Naive thymus-derived CD4-positive, alpha-beta T cell (primary cell): Measurements from ENCODE around the gene SEMA3A. TPM values are rescaled to one million over a fixed set of nuclear protein-coding genes. Genes with fewer than 3 reads are reported as not detected.

ENCODE experiments used
- ATAC-seq: fragments of 150-1000 bp; cut with Tn5 transposase; 2 replicates; pipeline ENCODE4 v1.10.0; 2021; ENCODE audit warnings: mild to moderate bottlenecking, moderate library complexity
- CTCF ChIA-PET: fragments of 350-600 bp; sonication (Branson Sonifier 250); formaldehyde crosslinking; loops from one replicate; lab custom pipeline; 2021; ENCODE audit warnings: antibody characterized with exemption; lab: Charles Lee
- POLR2A ChIA-PET: fragments of 350-600 bp; sonication (Branson Sonifier 250); formaldehyde crosslinking; loops from one replicate; lab custom pipeline; 2021; ENCODE audit warnings: antibody characterized with exemption, inconsistent platforms; lab: Charles Lee
- DNase-seq, 9 donors: peaks; one replicate each; pipeline versions ENCODE4 v3.0.0 to v3.0.0-alpha.2; 2020 to 2022; ENCODE audit warnings: mixed read lengths in 1 of 9
- H3K27ac ChIP-seq: one replicate; pipeline ENCODE4 v1.7.0; 2013; ENCODE audit warnings: mild to moderate bottlenecking, low read depth, low read length, moderate library complexity
- H3K27me3 ChIP-seq, 2 donors: one replicate each; pipeline ENCODE4 v1.7.0; 2013; ENCODE audit warnings: low read length in 2 of 2, mild to moderate bottlenecking in 2 of 2, moderate library complexity in 2 of 2; ENCODE audit not compliant: control insufficient read depth in 2 of 2, insufficient read depth in 2 of 2
- H3K36me3 ChIP-seq, 3 experiments: 1 replicate in 2 of 3; 2 replicates in 1 of 3; pipeline ENCODE4 v1.7.0; 2013; ENCODE audit warnings: low read length in 3 of 3, mild to moderate bottlenecking in 3 of 3, moderate library complexity in 1 of 3; ENCODE audit not compliant: insufficient read depth in 3 of 3, control insufficient read depth in 2 of 3
- H3K4me1 ChIP-seq, 2 donors: one replicate each; pipeline ENCODE4 v1.7.0; 2013; ENCODE audit warnings: low read length in 2 of 2, mild to moderate bottlenecking in 2 of 2, moderate library complexity in 1 of 2; ENCODE audit not compliant: control insufficient read depth in 2 of 2, insufficient read depth in 2 of 2
- H3K4me3 ChIP-seq: 2 replicates; pipeline ENCODE4 v1.7.0; 2013; ENCODE audit warnings: mild to moderate bottlenecking, low read length
- H3K9me3 ChIP-seq, 3 experiments: 1 replicate in 2 of 3; 2 replicates in 1 of 3; pipeline ENCODE4 v1.7.0; 2013; ENCODE audit warnings: low read length in 3 of 3; ENCODE audit not compliant: control insufficient read depth in 2 of 3
- H3K27ac Mint-ChIP-seq, 9 donors: one replicate each; pipeline ENCODE4 v1.8.0; 2020 to 2022; ENCODE audit warnings: mixed read lengths in 9 of 9, mild to moderate bottlenecking in 8 of 9, moderate library complexity in 5 of 9, inconsistent platforms in 2 of 9
- H3K27me3 Mint-ChIP-seq, 5 donors: one replicate each; pipeline ENCODE4 v1.8.0; 2021 to 2022; ENCODE audit warnings: mixed read lengths in 5 of 5, mild to moderate bottlenecking in 1 of 5
- H3K36me3 Mint-ChIP-seq, 5 donors: one replicate each; pipeline ENCODE4 v1.8.0; 2020 to 2022; ENCODE audit warnings: mixed read lengths in 5 of 5, mild to moderate bottlenecking in 3 of 5, inconsistent platforms in 1 of 5
- H3K4me1 Mint-ChIP-seq, 7 donors: one replicate each; pipeline ENCODE4 v1.8.0; 2020 to 2022; ENCODE audit warnings: mixed read lengths in 7 of 7, mild to moderate bottlenecking in 3 of 7, inconsistent platforms in 1 of 7
- H3K4me3 Mint-ChIP-seq, 10 donors: one replicate each; pipeline ENCODE4 v1.8.0; 2020 to 2022; ENCODE audit warnings: mild to moderate bottlenecking in 10 of 10, mixed read lengths in 10 of 10, moderate library complexity in 6 of 10, inconsistent platforms in 2 of 10
- H3K9me3 Mint-ChIP-seq, 11 donors: one replicate each; pipeline ENCODE4 v1.8.0; 2020 to 2022; ENCODE audit warnings: mixed read lengths in 11 of 11, mild to moderate bottlenecking in 4 of 11, inconsistent platforms in 1 of 11, moderate library complexity in 1 of 11
- intact Hi-C, 2 donors: fragments of 100-400 bp; cut with micrococcal nuclease; formaldehyde crosslinking; loops; one replicate each; pipeline ENCODE4 v1.15.1; 2023
- polyA plus RNA-seq, 2 donors: library from polyadenylated mRNA; unstranded; fragments of 300-500 nt; fragmentation: Illumina TruSeq; gene quantifications; one replicate each; pipeline ENCODE4 v1.2.3, GENCODE V29; 2021
- total RNA-seq, 6 experiments: library from RNA in 5 of 6; stranded (reverse) in 5 of 6; gene quantifications; 1 replicate in 5 of 6; 2 replicates in 1 of 6; pipeline ENCODE4 v1.2.3 and lab custom pipeline; 2021 to 2026

The SEMA3A gene
- total and polyA plus RNA-seq, 7 experiments from 2014 or later, result 0.29 to 3.0 (median 1.3) TPM

DNA sequence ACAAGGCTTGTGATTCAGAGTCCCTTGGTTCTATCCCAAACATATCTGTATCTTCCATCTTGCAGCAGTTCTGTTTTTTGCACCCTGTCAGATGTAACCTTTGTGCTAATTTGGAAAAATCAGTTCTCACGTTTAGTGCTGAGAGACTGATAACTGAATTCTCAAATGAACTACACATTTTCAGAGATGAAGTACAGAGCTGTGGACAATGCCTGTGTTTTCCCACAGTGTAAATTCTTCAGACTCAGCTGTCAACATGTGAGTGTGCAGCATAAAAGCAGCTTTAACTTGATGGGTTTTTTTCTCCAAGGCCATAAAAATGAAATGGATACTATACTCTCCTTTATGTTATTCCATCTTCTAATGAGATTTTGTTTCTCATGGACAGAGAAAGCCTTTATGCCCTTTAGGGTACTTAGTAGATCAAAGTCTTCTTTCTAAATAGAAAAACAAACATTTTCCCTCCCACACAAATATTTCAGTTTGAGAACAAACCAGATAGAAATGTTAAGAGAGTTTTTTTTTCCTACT, 150.9 kb downstream of the SEMA3A start:
- Mint-ChIP-seq H3K36me3 (no peaks in the 10 kb centered on the region), H3K4me3 (no peak overlapping the region), H3K9me3 (no peaks in the 10 kb centered on the region), H3K27me3 (peaks cover 0 to 12% (median 0%) of the 10 kb centered on the region in 5 donors), H3K4me1 (peaks cover 0 to 5% (median 0%) of the 10 kb centered on the region in 7 donors), H3K27ac (no peak overlapping the region)
- no peaks in the 10 kb centered on the region for H3K36me3 ChIP-seq
- H3K4me3 ChIP-seq, result no peak overlapping the region
- intact Hi-C loops, result no loop called here
- no peak for DNase-seq
- ChIA-PET POLR2A (no interaction called here), CTCF (no interaction called here)
- H3K9me3 ChIP-seq, result no peaks in the 10 kb centered on the region
- ATAC-seq, result no peak
- H3K27me3 ChIP-seq, result no peaks in the 10 kb centered on the region
- no peaks in the 10 kb centered on the region for H3K4me1 ChIP-seq
- no peak overlapping the region for H3K27ac ChIP-seq

DNA sequence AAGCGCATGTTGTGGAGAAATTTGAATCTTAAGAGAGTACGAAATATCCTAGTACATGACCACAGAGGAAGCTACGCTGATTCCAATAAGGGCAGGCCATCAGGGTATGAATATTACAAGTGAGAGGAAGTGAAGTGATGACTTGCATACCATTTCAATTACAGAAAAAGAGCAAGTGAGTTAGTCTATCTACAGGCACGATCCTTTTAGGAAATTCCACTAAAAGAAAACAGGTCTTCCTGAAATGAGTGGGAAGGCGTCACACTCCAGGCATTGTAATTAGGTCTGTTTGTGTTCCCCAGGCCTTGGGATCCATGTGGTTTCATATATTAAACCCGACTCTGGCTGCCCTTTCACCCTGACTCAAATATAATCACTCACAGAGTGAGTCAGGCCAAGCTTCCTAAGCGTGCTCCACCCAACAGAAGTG, 152.5 kb downstream of the SEMA3A start:
- ATAC-seq (no peak), DNase-seq (no peak)
- ChIA-PET CTCF (no interaction called here), POLR2A (no interaction called here)
- Histone ChIP-seq H3K4me1 (no peaks in the 10 kb centered on the region), H3K27ac (no peak overlapping the region), H3K4me3 (no peak overlapping the region), H3K27me3 (no peaks in the 10 kb centered on the region), H3K9me3 (no peaks in the 10 kb centered on the region), H3K36me3 (no peaks in the 10 kb centered on the region)
- Mint-ChIP-seq H3K36me3 (no peaks in the 10 kb centered on the region), H3K9me3 (no peaks in the 10 kb centered on the region), H3K4me3 (no peak overlapping the region), H3K27me3 (peaks cover 0 to 12% (median 0%) of the 10 kb centered on the region in 5 donors), H3K4me1 (peaks cover 0 to 5% (median 0%) of the 10 kb centered on the region in 7 donors), H3K27ac (no peak overlapping the region)
- intact Hi-C loops, result no loop called here

DNA sequence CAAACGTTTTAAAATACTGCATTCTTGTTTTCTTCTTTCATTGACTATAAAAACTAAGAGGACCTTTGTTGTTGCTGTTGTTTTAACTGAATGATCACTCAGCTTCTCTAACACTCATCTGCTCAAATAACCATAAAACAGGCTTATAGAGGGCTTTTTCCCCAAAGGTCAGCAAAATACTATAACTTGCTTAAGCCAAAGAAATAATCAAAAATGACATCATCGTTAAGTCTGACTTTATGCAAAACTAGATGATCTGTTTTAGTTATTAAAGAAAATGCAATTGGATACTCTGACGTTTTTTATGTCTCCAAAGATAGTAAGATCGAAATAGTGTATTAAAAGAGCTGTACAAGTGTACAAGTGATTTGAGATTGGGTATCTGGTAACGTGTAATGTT, 152.9 kb downstream of the SEMA3A start:
- H3K36me3 ChIP-seq, result no peaks in the 10 kb centered on the region
- ChIA-PET POLR2A (no interaction called here), CTCF (no interaction called here)
- H3K4me1 ChIP-seq, result no peaks in the 10 kb centered on the region
- no peak overlapping the region for H3K27ac Mint-ChIP-seq
- H3K27me3 Mint-ChIP-seq, result peaks cover 0 to 10% (median 0%) of the 10 kb centered on the region in 5 donors
- no peaks in the 10 kb centered on the region for H3K9me3 ChIP-seq
- H3K4me3 ChIP-seq, result no peak overlapping the region
- H3K4me1 Mint-ChIP-seq, result peaks cover 0 to 5% (median 0%) of the 10 kb centered on the region in 7 donors
- H3K36me3 Mint-ChIP-seq, result no peaks in the 10 kb centered on the region
- no peak overlapping the region for H3K4me3 Mint-ChIP-seq
- no peak for DNase-seq
- no peaks in the 10 kb centered on the region for H3K27me3 ChIP-seq
- no peaks in the 10 kb centered on the region for H3K9me3 Mint-ChIP-seq
- intact Hi-C loops, result no loop called here
- no peak for ATAC-seq
- no peak overlapping the region for H3K27ac ChIP-seq

DNA sequence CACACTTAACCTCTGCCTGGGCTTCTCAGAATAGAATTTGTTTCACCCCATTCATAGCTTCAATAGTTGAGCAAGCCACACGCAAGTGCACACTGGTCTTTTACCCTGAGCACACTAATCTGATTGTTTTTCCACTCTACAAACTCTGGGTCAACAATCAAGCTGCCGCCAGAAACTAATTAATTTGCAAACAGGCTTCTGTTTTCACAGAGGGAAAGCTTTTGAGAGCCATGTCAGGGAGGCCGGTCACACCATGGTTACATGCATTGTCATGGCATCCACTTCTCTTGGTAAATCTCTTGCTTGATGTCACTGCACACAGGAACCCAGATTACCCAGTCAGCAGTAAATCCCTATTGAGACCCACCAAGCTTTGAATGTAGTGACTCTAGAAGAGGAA, 154.2 kb downstream of the SEMA3A start:
- intact Hi-C loops, result no loop called here
- Mint-ChIP-seq H3K9me3 (no peaks in the 10 kb centered on the region), H3K27ac (no peak overlapping the region), H3K27me3 (peaks cover 0 to 5% (median 0%) of the 10 kb centered on the region in 5 donors), H3K4me1 (peaks cover 0 to 5% (median 0%) of the 10 kb centered on the region in 7 donors), H3K36me3 (no peaks in the 10 kb centered on the region), H3K4me3 (no peak overlapping the region)
- CTCF ChIA-PET, result no interaction called here
- POLR2A ChIA-PET, result no interaction called here
- DNase-seq, result no peak
- Histone ChIP-seq H3K4me3 (no peak overlapping the region), H3K4me1 (no peaks in the 10 kb centered on the region), H3K27ac (no peak overlapping the region), H3K36me3 (no peaks in the 10 kb centered on the region), H3K27me3 (no peaks in the 10 kb centered on the region), H3K9me3 (no peaks in the 10 kb centered on the region)
- no peak for ATAC-seq

DNA sequence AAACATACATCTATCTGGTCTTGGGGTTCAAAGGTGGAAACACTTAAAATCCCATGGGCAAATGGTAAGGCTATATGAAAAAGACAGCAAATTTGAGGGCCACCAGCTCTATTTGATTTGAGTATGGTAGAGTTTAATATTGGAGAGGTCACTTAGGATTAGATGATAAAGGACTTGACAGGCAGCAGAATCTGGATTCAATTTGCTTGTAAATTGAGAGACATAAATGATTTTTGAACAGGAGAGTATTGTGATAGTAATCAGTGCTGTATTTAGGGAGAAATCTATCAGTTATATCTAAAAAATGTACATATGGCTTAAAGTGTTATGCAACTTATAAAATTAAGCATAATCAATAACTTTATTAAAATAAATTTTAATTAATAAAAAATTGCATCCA, 155.2 kb downstream of the SEMA3A start:
- Mint-ChIP-seq H3K27ac (no peak overlapping the region), H3K4me1 (peaks cover 0 to 5% (median 0%) of the 10 kb centered on the region in 7 donors), H3K9me3 (no peaks in the 10 kb centered on the region), H3K4me3 (no peak overlapping the region), H3K36me3 (no peaks in the 10 kb centered on the region), H3K27me3 (peaks cover 0 to 5% (median 0%) of the 10 kb centered on the region in 5 donors)
- no peak overlapping the region for H3K27ac ChIP-seq
- no peaks in the 10 kb centered on the region for H3K36me3 ChIP-seq
- ATAC-seq, result no peak
- DNase-seq, result no peak
- intact Hi-C loops, result no loop called here
- H3K9me3 ChIP-seq, result no peaks in the 10 kb centered on the region
- no peaks in the 10 kb centered on the region for H3K4me1 ChIP-seq
- POLR2A ChIA-PET, result no interaction called here
- no peaks in the 10 kb centered on the region for H3K27me3 ChIP-seq
- CTCF ChIA-PET, result no interaction called here
- no peak overlapping the region for H3K4me3 ChIP-seq

DNA sequence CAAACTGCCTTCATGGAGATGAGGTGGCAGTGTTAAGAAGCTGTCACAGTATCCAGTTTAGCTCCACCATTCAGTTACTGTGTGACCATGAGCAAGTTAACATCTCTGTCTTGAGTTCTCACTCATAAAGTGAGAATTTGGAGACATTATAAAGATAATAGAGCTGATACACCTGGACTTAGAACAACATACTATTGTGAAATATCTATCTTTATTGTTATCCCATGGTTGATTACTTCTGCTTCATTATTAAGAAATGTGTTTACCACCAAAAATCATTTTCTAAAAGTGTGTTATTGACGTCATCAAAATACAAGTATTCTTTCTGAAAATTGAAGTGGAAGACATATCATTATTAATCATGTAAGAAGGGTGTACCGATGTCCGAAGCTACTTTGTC, 166.9 kb downstream of the SEMA3A start:
- Histone ChIP-seq H3K4me1 (no peaks in the 10 kb centered on the region), H3K36me3 (no peaks in the 10 kb centered on the region), H3K9me3 (no peaks in the 10 kb centered on the region), H3K27ac (no peak overlapping the region), H3K27me3 (no peaks in the 10 kb centered on the region), H3K4me3 (no peak overlapping the region)
- no peak overlapping the region for H3K4me3 Mint-ChIP-seq
- DNase-seq (no peak), ATAC-seq (no peak)
- no peaks in the 10 kb centered on the region for H3K36me3 Mint-ChIP-seq
- ChIA-PET POLR2A (no interaction called here), CTCF (no interaction called here)
- intact Hi-C loops, result no loop called here
- H3K9me3 Mint-ChIP-seq, result no peaks in the 10 kb centered on the region
- no peak overlapping the region for H3K27ac Mint-ChIP-seq
- no peaks in the 10 kb centered on the region for H3K4me1 Mint-ChIP-seq
- no peaks in the 10 kb centered on the region for H3K27me3 Mint-ChIP-seq

DNA sequence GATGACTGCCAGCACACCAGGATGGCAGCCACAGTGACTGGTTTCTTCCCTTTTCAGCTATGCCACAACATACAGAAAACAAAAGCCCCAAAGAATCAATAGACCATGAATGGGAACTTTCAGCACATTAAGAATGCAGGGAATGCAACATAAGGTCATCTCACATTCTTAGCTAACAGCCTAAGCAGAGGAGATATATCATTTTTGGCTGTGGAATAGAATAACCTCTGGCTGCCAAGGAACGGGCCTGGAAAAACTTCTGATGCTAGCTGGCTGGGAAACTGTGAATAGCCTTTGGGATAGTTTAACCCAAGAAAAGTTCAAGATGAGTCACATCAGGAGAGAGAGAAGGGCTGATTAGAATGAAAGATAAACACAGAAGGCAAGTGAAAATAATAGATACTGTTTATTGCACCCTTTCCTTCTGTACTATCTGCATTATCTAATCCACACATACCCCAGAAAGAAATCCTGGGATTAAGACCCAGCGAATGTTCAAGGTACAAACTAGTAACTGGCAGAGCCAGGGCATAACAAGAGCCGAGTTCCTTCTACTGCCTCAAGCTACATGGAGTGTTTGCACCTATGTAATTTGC, 169.2 kb downstream of the SEMA3A start:
- intact Hi-C loops, result no loop called here
- H3K27ac Mint-ChIP-seq, result no peak overlapping the region
- no peaks in the 10 kb centered on the region for H3K27me3 ChIP-seq
- ATAC-seq (no peak), DNase-seq (no peak)
- H3K36me3 Mint-ChIP-seq, result no peaks in the 10 kb centered on the region
- H3K27ac ChIP-seq, result no peak overlapping the region
- no peaks in the 10 kb centered on the region for H3K36me3 ChIP-seq
- CTCF ChIA-PET, result interaction anchor here (1.2 kb wide), 1 partner anchor 10 kb away, joined by 4 read pairs; no protein-coding TSS in a partner anchor
- H3K4me1 Mint-ChIP-seq, result no peaks in the 10 kb centered on the region
- H3K4me3 Mint-ChIP-seq, result no peak overlapping the region
- no peaks in the 10 kb centered on the region for H3K9me3 Mint-ChIP-seq
- POLR2A ChIA-PET, result no interaction called here
- H3K4me3 ChIP-seq, result no peak overlapping the region
- H3K27me3 Mint-ChIP-seq, result no peaks in the 10 kb centered on the region
- H3K4me1 ChIP-seq, result no peaks in the 10 kb centered on the region
- no peaks in the 10 kb centered on the region for H3K9me3 ChIP-seq
